Measurements from ENCODE around the gene NLN. TPM values are rescaled to one million over a fixed set of nuclear protein-coding genes. Genes with fewer than 3 reads are reported as not detected.
"Not testable (repeated sequence)": the region's sequence is repeated elsewhere in the genome, so short reads cannot be mapped to it uniquely, and the experiment has no call there.

The NLN gene
- total RNA-seq, 4 donors from 2014 or later = 8.7 to 17.5 (median 13.1) TPM

- intact Hi-C loops (cut with DNase I) = no loop called here
- Histone ChIP-seq H3K36me3 (no peaks in the 10 kb centered on the region), H3K27ac (no peak overlapping the region), H3K27me3 (no peaks in the 10 kb centered on the region), H3K9me3 (no peaks in the 10 kb centered on the region), H3K4me1 (peaks cover 3 to 6% of the 10 kb centered on the region in 2 donors), H3K4me3 (replicated peaks in 1 of 3) (no peak overlapping the region)
- 62% methylated on average over 1 of the region's 1 CpG for WGBS, 2 donors
- DNase-seq = no peak
- no peak for TF ChIP-seq POLR2A (IDR thresholded peaks at IDR 0.05)
- no peak for TF ChIP-seq CTCF (IDR thresholded peaks at IDR 0.05)
Measured at GRCh38 chr5:65769539-65769938, 47.5 kb downstream of the NLN start.

DNA sequence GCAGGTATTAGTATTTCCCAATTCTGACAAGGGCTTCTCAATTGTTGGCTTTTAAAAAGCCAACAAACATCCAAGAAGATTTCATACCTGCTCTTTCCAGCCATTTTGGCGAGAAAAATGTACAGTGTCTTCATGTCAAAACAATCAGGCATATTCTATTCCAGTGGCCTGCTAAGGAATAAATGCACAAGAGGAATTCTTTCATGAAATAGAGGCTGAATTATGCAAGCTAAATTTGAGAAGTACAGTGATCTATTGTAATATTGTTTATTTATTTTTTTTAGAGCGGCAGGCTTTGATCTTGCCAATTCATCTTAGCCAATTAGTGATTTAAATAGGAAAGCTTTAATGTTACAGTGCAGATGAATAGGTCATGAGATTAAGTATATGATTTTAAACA, 49.3 kb downstream of the NLN start:
- TF ChIP-seq POLR2A (IDR thresholded peaks at IDR 0.05) (no peak), CTCF (IDR thresholded peaks at IDR 0.05) (no peak)
- intact Hi-C loops (cut with DNase I) = no loop called here
- Histone ChIP-seq H3K4me3 (replicated peaks in 1 of 3) (no peak overlapping the region), H3K9me3 (no peaks in the 10 kb centered on the region), H3K4me1 (peaks cover 7 to 10% of the 10 kb centered on the region in 2 donors), H3K27ac (no peak overlapping the region), H3K36me3 (no peaks in the 10 kb centered on the region), H3K27me3 (no peaks in the 10 kb centered on the region)
- DNase-seq = no peak
- 92 to 95% methylated on average over 2 of the region's 2 CpGs for WGBS, 2 donors

- 95 to 96% methylated on average over 2 of the region's 2 CpGs for WGBS, 2 donors
- H3K27me3 ChIP-seq; H3K9me3 ChIP-seq; intact Hi-C loops (cut with DNase I); H3K4me1 ChIP-seq; H3K4me3 ChIP-seq (replicated peaks in 1 of 3); H3K27ac ChIP-seq; DNase-seq; H3K36me3 ChIP-seq: not testable (repeated sequence)
Measured at GRCh38 chr5:65772963-65773362, 51.0 kb downstream of the NLN start.

DNA sequence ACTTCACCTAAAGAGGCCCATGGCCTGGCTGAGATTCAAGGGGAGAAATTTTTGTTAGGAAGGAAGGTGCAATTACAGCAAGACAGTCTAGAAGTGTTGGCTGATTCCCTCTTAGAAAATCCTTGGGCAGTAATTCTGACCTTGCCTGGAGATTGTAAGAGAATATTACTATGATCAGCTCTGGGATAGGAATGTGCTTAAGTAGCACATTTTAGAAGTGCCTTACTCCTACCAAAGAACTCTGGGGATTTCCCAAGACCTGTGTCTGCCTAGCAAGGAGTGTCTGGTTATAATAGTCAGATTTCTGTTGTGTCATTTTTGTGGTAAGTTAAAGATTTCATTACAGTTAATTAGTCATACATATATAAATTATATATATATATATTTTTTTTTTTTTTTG, 52.3 kb downstream of the NLN start:
- no peak overlapping the region for H3K4me3 ChIP-seq (replicated peaks in 1 of 3)
- peak overlapping the region in 2 of 3 donors; percentile 42 to 48 for H3K27ac ChIP-seq
- H3K36me3 ChIP-seq = no peaks in the 10 kb centered on the region
- H3K9me3 ChIP-seq = no peaks in the 10 kb centered on the region
- H3K4me1 ChIP-seq = peaks cover 7 to 10% of the 10 kb centered on the region in 2 donors
- H3K27me3 ChIP-seq = no peaks in the 10 kb centered on the region
- TF ChIP-seq POLR2A (IDR thresholded peaks at IDR 0.05) (no peak), CTCF (IDR thresholded peaks at IDR 0.05) (no peak)
- intact Hi-C loops (cut with DNase I) = no loop called here
- peak in 1 of 2 donors; percentile 15 for DNase-seq

DNA sequence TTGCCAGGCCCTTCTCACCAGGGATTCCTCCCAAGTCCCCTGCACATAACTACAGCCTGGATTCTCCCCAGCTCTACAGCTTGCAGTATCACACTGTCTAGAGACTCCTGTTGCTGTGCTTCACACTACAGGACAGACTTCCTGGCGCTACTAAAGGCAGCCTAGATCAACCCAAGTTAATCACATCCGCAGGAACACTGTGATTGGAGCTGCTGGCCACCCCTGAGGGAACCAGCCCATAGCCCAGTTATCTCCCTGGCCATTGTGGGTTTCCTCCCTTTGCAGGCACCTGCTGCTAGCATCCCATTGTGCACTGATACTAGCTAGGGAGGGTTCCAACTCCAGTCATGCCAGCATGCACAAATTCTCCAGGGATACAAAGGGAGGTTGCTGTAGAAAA, 53.5 kb downstream of the NLN start:
- Histone ChIP-seq H3K36me3 (no peaks in the 10 kb centered on the region), H3K27ac (no peak overlapping the region), H3K4me1 (peaks cover 7 to 10% of the 10 kb centered on the region in 2 donors), H3K9me3 (no peaks in the 10 kb centered on the region), H3K27me3 (no peaks in the 10 kb centered on the region), H3K4me3 (replicated peaks in 1 of 3) (no peak overlapping the region)
- TF ChIP-seq CTCF (IDR thresholded peaks at IDR 0.05) = no peak
- TF ChIP-seq POLR2A (IDR thresholded peaks at IDR 0.05) = no peak
- 86 to 100% methylated on average over 2 of the region's 2 CpGs for WGBS, 2 donors
- DNase-seq = no peak
- intact Hi-C loops (cut with DNase I) = no loop called here

Data from thyroid gland (tissue), 4 donors.